KMS-11 (cell line): ENCODE data around the gene MIDN.

Source experiments
- H2AFZ ChIP-seq: fragments of 200-600 bp; sonication (generic); 2 replicates; pipeline ENCODE4 v1.6.1; 2016; ENCODE audit warnings: antibody characterized with exemption, mixed run types, low read depth
- H3K27ac ChIP-seq: fragments of 200-600 bp; sonication (generic); 2 replicates; pipeline ENCODE4 v1.6.1; 2016; ENCODE audit warnings: mild to moderate bottlenecking, mixed run types
- H3K27me3 ChIP-seq: fragments of 200-600 bp; sonication (generic); 2 replicates; pipeline ENCODE4 v1.6.1; 2017; ENCODE audit warnings: mild to moderate bottlenecking, low read depth, mixed run types, moderate library complexity; ENCODE audit not compliant: insufficient read depth
- H3K36me3 ChIP-seq: fragments of 200-600 bp; sonication (generic); 2 replicates; pipeline ENCODE4 v1.6.1; 2017; ENCODE audit warnings: mild to moderate bottlenecking, mixed run types; ENCODE audit not compliant: insufficient read depth
- H3K4me1 ChIP-seq: fragments of 200-600 bp; sonication (generic); 2 replicates; pipeline ENCODE4 v1.6.1; 2016; ENCODE audit warnings: mild to moderate bottlenecking, low read depth, mixed run types; ENCODE audit not compliant: poor library complexity, severe bottlenecking
- H3K4me2 ChIP-seq: fragments of 200-600 bp; sonication (generic); 2 replicates; pipeline ENCODE4 v1.7.0; 2016; ENCODE audit warnings: mild to moderate bottlenecking, mixed run types
- H3K4me3 ChIP-seq: fragments of 200-600 bp; sonication (generic); IDR thresholded peaks from 2 replicates; pipeline ENCODE4 v1.6.1; 2017; ENCODE audit warnings: low read depth, low read length, mixed read lengths; ENCODE audit not compliant: insufficient read depth
- H3K79me2 ChIP-seq: fragments of 200-600 bp; sonication (generic); 2 replicates; pipeline ENCODE4 v1.6.1; 2016; ENCODE audit warnings: low read depth, mixed run types; ENCODE audit not compliant: insufficient read depth
- H3K9ac ChIP-seq: fragments of 200-600 bp; sonication (generic); 2 replicates; pipeline ENCODE4 v1.6.1; 2016; ENCODE audit warnings: mild to moderate bottlenecking, mixed run types
- H4K20me1 ChIP-seq: fragments of 200-600 bp; sonication (generic); 2 replicates; pipeline ENCODE4 v1.6.1; 2016; ENCODE audit warnings: mild to moderate bottlenecking, mixed run types; ENCODE audit not compliant: insufficient read depth
- TF ChIP-seq, protein P1 (sequence below): fragments of 200-600 bp; sonication (generic); conservative IDR thresholded peaks from 2 replicates; pipeline ENCODE4 v1.6.1; 2017; ENCODE audit warnings: low read depth, mild to moderate bottlenecking, antibody characterized with exemption, low read length, moderate library complexity, mixed read lengths

Gene MIDN

DNA sequence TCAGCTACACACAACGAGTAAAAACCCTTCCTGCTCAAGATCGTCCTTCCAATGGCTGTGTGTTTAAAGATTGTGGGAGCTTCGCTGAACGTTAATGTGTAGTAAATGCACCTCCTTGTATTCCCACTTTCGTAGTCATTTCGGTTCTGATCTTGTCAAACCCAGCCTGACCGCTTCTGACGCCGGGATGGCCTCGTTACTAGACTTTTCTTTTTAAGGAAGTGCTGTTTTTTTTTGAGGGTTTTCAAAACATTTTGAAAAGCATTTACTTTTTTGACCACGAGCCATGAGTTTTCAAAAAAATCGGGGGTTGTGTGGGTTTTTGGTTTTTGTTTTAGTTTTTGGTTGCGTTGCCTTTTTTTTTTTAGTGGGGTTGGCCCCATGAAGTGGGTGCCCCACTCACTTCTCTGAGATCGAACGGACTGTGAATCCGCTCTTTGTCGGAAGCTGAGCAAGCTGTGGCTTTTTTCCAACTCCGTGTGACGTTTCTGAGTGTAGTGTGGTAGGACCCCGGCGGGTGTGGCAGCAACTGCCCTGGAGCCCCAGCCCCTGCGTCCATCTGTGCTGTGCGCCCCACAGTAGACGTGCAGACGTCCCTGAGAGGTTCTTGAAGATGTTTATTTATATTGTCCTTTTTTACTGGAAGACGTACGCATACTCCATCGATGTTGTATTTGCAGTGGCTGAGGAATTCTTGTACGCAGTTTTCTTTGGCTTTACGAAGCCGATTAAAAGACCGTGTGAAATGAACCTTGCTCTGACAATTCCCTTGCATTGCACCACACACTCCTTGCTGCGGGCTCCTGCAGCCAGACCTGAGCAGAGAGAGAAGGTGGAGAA, 24.3 kb downstream of the MIDN start:
- Histone ChIP-seq H3K4me1 (peaks cover 30% of the 10 kb centered on the region), H3K27me3 (no peaks in the 10 kb centered on the region), H3K36me3 (peaks cover 25% of the 10 kb centered on the region; the same call in 1 of the 2 replicates), H3K4me3 (no peak overlapping the region), H3K4me2 (no peak overlapping the region), H4K20me1 (no peaks in the 10 kb centered on the region), H3K79me2 (peaks cover 49% of the 10 kb centered on the region), H3K9ac (no peak overlapping the region; the same call in 1 of the 2 replicates), H3K27ac (no peak overlapping the region), H2AFZ (no peak overlapping the region)
- TF ChIP-seq, protein P1, sequence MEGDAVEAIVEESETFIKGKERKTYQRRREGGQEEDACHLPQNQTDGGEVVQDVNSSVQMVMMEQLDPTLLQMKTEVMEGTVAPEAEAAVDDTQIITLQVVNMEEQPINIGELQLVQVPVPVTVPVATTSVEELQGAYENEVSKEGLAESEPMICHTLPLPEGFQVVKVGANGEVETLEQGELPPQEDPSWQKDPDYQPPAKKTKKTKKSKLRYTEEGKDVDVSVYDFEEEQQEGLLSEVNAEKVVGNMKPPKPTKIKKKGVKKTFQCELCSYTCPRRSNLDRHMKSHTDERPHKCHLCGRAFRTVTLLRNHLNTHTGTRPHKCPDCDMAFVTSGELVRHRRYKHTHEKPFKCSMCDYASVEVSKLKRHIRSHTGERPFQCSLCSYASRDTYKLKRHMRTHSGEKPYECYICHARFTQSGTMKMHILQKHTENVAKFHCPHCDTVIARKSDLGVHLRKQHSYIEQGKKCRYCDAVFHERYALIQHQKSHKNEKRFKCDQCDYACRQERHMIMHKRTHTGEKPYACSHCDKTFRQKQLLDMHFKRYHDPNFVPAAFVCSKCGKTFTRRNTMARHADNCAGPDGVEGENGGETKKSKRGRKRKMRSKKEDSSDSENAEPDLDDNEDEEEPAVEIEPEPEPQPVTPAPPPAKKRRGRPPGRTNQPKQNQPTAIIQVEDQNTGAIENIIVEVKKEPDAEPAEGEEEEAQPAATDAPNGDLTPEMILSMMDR = no peak

DNA sequence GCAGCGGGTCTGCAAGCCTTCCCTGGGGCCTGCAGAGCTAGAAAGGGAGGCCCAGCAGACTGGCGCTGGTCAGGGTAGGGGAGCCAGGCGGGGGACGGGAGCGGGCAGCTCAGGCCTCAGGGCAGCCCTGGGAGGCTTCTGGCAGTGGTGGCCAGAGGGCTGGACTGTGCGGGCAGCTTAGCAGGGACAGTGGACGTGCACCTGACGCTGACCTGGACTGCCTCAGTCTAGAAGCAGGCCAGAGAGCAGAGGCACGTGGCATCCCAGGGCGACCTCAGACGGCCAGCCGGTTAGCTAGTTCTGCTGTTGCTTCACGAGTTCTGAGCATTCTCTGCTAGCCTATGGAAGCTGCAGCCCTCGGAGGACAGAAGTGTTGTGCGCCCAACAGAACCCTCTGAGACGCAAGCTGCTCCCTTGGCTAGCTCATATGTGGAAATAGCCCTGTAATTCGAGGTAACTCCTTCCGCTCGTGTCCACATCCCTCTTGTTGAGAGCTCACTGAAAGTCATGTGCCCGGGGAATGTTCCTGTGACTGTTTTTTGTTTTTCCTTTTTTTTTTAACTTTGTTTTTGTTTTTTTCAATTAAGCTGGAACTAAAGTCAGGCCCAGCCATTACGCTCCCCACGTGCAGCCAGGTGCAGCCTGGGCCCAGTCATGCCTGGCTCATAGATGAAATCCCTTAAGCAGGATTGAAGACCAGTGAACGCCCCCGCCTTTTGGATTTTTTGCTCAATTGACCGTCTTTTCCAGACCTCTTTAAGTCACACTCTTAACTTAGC, 25.1 kb downstream of the MIDN start:
- no peak overlapping the region for H3K27ac ChIP-seq
- H3K4me3 ChIP-seq = no peak overlapping the region

DNA sequence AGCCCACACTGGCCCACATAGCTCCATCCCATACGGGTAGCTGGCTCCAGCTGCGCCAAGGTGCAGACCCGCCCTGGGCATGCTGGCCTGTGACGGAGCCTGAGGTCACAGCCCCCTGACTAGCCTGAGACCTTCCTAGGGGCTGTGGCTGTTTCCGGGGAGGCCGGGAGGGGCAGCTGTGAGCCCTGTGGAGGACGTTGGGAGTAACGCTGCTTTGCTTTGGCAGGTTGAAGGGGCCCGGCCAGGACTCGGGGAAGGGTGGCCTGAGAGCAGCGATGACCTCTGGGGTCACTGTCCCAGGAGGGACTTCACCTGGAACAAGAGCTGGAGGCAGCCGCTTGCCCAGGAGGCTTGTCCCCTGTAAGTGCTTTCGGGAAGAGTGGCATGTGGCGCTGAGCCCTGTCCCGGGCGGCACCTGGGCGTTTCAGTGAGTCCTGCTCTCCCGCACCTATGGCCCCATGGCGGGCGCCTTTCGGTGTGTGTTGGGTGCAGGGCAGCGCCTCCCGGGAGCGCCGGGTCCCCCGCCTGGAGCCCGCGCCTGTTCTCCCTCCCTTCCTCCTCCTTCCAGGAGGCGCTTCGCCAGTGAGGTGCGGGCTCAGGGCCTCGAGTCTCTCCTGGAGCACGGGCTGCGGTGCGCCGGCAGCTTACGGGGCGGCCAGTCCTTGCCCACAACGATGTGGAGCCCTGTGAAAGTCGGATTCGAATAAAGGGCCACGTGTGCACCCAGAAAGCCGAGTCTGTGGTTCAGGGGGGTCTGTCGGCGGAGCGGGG, 25.9 kb downstream of the MIDN start:
- TF ChIP-seq, protein P1 = no peak
- Histone ChIP-seq H4K20me1 (no peaks in the 10 kb centered on the region), H3K36me3 (peaks cover 25% of the 10 kb centered on the region; the same call in 1 of the 2 replicates), H3K4me3 (no peak overlapping the region), H3K27ac (no peak overlapping the region), H3K9ac (no peak overlapping the region), H3K27me3 (no peaks in the 10 kb centered on the region), H3K4me2 (peak overlapping the region; percentile 36; the same call in 1 of the 2 replicates), H3K79me2 (peaks cover 49% of the 10 kb centered on the region), H3K4me1 (peaks cover 22% of the 10 kb centered on the region), H2AFZ (no peak overlapping the region)

More for the DNA sequence above, 25.1 kb downstream of the MIDN start:
- TF ChIP-seq, protein P1 = no peak
- Histone ChIP-seq H3K27me3 (no peaks in the 10 kb centered on the region), H3K9ac (no peak overlapping the region), H3K36me3 (peaks cover 25% of the 10 kb centered on the region; the same call in 1 of the 2 replicates), H3K4me2 (no peak overlapping the region), H2AFZ (no peak overlapping the region), H3K4me1 (peaks cover 26% of the 10 kb centered on the region), H4K20me1 (no peaks in the 10 kb centered on the region), H3K79me2 (peaks cover 49% of the 10 kb centered on the region)

DNA sequence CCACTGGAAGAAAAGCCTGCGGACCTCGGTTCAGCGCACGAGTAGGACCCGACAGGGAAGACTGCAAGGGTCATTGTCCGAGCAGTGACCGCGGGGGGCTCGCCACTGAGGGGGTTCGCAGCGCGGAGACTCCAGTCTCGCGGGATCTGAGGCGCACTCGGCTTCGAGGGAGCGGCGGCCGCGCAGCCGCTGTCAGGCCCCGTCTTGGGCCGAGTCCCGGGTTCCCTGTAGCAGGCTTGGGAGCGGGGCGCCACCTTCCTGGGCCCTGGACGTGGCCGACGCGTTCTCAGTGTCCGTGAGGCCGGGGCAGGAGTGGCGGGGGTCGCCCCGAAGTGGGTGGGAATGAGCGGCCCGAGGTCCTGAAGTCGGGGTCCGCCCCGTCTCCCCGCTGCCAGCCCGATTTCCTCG, 26.5 kb downstream of the MIDN start:
- H3K9ac ChIP-seq = no peak overlapping the region
- peaks cover 25% of the 10 kb centered on the region; the same call in 1 of the 2 replicates for H3K36me3 ChIP-seq
- peak overlapping the region; percentile 94 for H3K27ac ChIP-seq
- H3K4me1 ChIP-seq = peaks cover 22% of the 10 kb centered on the region
- H3K4me2 ChIP-seq = peak overlapping the region; percentile 36
- TF ChIP-seq, protein P1 = no peak
- no peaks in the 10 kb centered on the region for H4K20me1 ChIP-seq
- no peak overlapping the region for H2AFZ ChIP-seq
- no peaks in the 10 kb centered on the region for H3K27me3 ChIP-seq
- peaks cover 45% of the 10 kb centered on the region for H3K79me2 ChIP-seq
- no peak overlapping the region for H3K4me3 ChIP-seq
